OCI-LY1 (cell line): Measurements from ENCODE around the gene NWD2.

Source experiments
- EZH2 ChIP-seq: fragments of 200-600 bp; sonication (generic), shearing (Covaris generic); IDR thresholded peaks from 2 replicates; pipeline ENCODE4 v1.8.0; 2017; ENCODE audit warnings: borderline replicate concordance, mixed run types, mild to moderate bottlenecking, antibody characterized with exemption, low read length, moderate library complexity, mixed read lengths
- TF ChIP-seq, protein P1 (sequence below): fragments of 200-600 bp; sonication (generic), shearing (Covaris generic); IDR thresholded peaks from 2 replicates; pipeline ENCODE4 v1.5.1; 2017; ENCODE audit warnings: mild to moderate bottlenecking, antibody characterized with exemption, low read length, moderate library complexity, mixed read lengths

DNA sequence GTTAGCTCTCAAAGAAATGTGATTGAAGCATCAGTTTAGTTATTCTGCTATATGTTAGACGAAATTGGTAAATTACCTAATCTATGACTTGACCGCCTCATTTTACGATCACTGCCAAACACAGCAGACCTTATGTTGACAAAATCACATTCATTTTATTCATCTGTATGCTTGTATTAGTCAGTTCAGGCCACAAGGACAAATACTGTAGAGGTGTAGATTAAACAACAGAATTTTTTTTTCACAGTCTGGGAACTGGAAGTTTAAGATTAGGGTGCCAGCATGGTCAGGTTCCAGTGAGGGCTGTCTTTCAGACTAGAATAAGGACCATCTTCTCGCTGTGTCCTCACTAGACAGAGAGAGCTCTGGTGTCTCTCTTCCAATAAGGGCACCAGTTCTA, 177.1 kb downstream of the NWD2 start:
- no peak for TF ChIP-seq EZH2
- TF ChIP-seq, protein P1, sequence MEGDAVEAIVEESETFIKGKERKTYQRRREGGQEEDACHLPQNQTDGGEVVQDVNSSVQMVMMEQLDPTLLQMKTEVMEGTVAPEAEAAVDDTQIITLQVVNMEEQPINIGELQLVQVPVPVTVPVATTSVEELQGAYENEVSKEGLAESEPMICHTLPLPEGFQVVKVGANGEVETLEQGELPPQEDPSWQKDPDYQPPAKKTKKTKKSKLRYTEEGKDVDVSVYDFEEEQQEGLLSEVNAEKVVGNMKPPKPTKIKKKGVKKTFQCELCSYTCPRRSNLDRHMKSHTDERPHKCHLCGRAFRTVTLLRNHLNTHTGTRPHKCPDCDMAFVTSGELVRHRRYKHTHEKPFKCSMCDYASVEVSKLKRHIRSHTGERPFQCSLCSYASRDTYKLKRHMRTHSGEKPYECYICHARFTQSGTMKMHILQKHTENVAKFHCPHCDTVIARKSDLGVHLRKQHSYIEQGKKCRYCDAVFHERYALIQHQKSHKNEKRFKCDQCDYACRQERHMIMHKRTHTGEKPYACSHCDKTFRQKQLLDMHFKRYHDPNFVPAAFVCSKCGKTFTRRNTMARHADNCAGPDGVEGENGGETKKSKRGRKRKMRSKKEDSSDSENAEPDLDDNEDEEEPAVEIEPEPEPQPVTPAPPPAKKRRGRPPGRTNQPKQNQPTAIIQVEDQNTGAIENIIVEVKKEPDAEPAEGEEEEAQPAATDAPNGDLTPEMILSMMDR: no peak
